DMS53 (cell line): ENCODE data around the gene RUFY3.
"Not testable (repeated sequence)": the region's sequence is repeated elsewhere in the genome, so short reads cannot be mapped to it uniquely, and the experiment has no call there.

Experiments
- DNase-seq: peaks from one replicate; lab custom pipeline; 2025; lab: John Stamatoyannopoulos, UW

RUFY3 gene

GRCh38 chr4:70705183-70706043 lies 16.4 kb upstream of the RUFY3 start:
- DNase-seq, result peak; percentile 78

GRCh38 chr4:70706044-70706461 lies 15.7 kb upstream of the RUFY3 start:
- peak; percentile 42 for DNase-seq

- DNase-seq, result no peak
Measured at GRCh38 chr4:70706516-70706915, 15.2 kb upstream of the RUFY3 start.

GRCh38 chr4:70709611-70710205 lies 12.1 kb upstream of the RUFY3 start:
- peak; percentile 19 for DNase-seq

GRCh38 chr4:70711599-70711998 lies 10.2 kb upstream of the RUFY3 start:
- DNase-seq, result no peak

- no peak for DNase-seq
Measured at GRCh38 chr4:70712150-70712549, 9.6 kb upstream of the RUFY3 start.

GRCh38 chr4:70712604-70713452 lies 8.9 kb upstream of the RUFY3 start:
- no peak for DNase-seq

- DNase-seq, result no peak
Measured at GRCh38 chr4:70713453-70714078, 8.2 kb upstream of the RUFY3 start.

GRCh38 chr4:70714079-70714887 lies 7.5 kb upstream of the RUFY3 start:
- DNase-seq, result no peak

- no peak for DNase-seq
Measured at GRCh38 chr4:70715097-70715496, 6.7 kb upstream of the RUFY3 start.

GRCh38 chr4:70718811-70719604 lies 2.8 kb upstream of the RUFY3 start:
- DNase-seq, result no peak

GRCh38 chr4:70722199-70722791 lies 531 bp downstream of the RUFY3 start:
- DNase-seq, result peak; percentile 65

- no peak for DNase-seq
Measured at GRCh38 chr4:70724463-70724862, 2.7 kb downstream of the RUFY3 start.

- DNase-seq, result no peak
Measured at GRCh38 chr4:70725633-70726032, 3.9 kb downstream of the RUFY3 start.

- not testable (repeated sequence) for DNase-seq
Measured at GRCh38 chr4:70726515-70726914, 4.8 kb downstream of the RUFY3 start.

GRCh38 chr4:70728091-70728490 lies 6.3 kb downstream of the RUFY3 start:
- no peak for DNase-seq

GRCh38 chr4:70732878-70733277 lies 11.1 kb downstream of the RUFY3 start:
- DNase-seq, result not testable (repeated sequence)

GRCh38 chr4:70734168-70734954 lies 12.6 kb downstream of the RUFY3 start:
- peak; percentile 47 for DNase-seq

GRCh38 chr4:70734971-70735370 lies 13.2 kb downstream of the RUFY3 start:
- DNase-seq, result no peak
